ENCODE measurements around the gene REEP1.

REEP1 gene

GRCh38 chr2:86170449-86170848 is 167.0 kb downstream of the REEP1 start:
- Histone ChIP-seq H3K4me2 (ENCODE audit: low read length) (no peak overlapping the region), H3K4me3 (ENCODE audit: low read depth, low read length, poor library complexity, severe bottlenecking) (no peak overlapping the region), H3K27me3 (ENCODE audit: insufficient read depth, low read length) (no peaks in the 10 kb centered on the region), H3K79me2 (ENCODE audit: insufficient read depth, low read length) (no peaks in the 10 kb centered on the region), H3F3A (ENCODE audit: insufficient read depth, low read length) (no peaks in the 10 kb centered on the region), H3K27ac (ENCODE audit: low read depth, low read length, poor library complexity, severe bottlenecking) (no peak overlapping the region), H2AFZ (ENCODE audit: low read length) (no peak overlapping the region), H4K20me1 (ENCODE audit: insufficient read depth, low read length) (no peaks in the 10 kb centered on the region), H3K36me3 (ENCODE audit: insufficient read depth, low read length) (peaks cover 87% of the 10 kb centered on the region), H3K9ac (ENCODE audit: low read length) (no peak overlapping the region), H3K4me1 (ENCODE audit: insufficient read depth, low read length, severe bottlenecking) (no peaks in the 10 kb centered on the region), H3K9me2 (ENCODE audit: low read depth, low read length) (no peaks in the 10 kb centered on the region), H3K9me3 (ENCODE audit: low read length) (no peaks in the 10 kb centered on the region)
- no peak for TF ChIP-seq CTCF (IDR thresholded peaks at IDR 0.05; ENCODE audit: low read length)
